ENCODE results near the gene NRAP. TPM values are rescaled to one million over a fixed set of nuclear protein-coding genes. Genes with fewer than 3 reads are reported as not detected.

NRAP gene
- total and polyA plus RNA-seq, 2 of the 8 experiments (the other 6 are each of a cell fraction or from before 2014, with no cell fraction given) = not detected

- H3K18ac ChIP-seq (ENCODE audit: extremely low read depth, low read length) = no peak overlapping the region
- no peak overlapping the region for H2AFZ ChIP-seq (ENCODE audit: low read length)
- H3K27me3 ChIP-seq (replicated peaks in 1 of 4; ENCODE audit: control insufficient read depth in 3 of 4, extremely low read depth in 1 of 4, insufficient read depth in 3 of 4, low read length in 3 of 4) = no peaks in the 10 kb centered on the region; a peak in 4 of 7 replicates
- H3K23me2 ChIP-seq (ENCODE audit: low read depth, low read length) = no peaks in the 10 kb centered on the region
- no peak overlapping the region for H3K56ac ChIP-seq (replicated peaks; ENCODE audit: insufficient read length, low read depth, low read length)
- TF ChIP-seq SIN3A (conservative IDR thresholded peaks at IDR 0.05 in 1 of 2, IDR thresholded peaks at IDR 0.05 in 1 of 2; ENCODE audit: low read depth in 1 of 2, low read length in 2 of 2) (0 out of 4 replicates have a peak, but pooled peaks of 1 of the 2 experiments have one; percentile 32), RNF2 (IDR thresholded peaks at IDR 0.05; ENCODE audit: borderline replicate concordance, low read depth, low read length, missing control alignments, poor library complexity, severe bottlenecking) (no peak), ZNF274 (IDR thresholded peaks at IDR 0.05; ENCODE audit: borderline replicate concordance, extremely low read depth, low read length) (no peak), SP2 (IDR thresholded peaks at IDR 0.05; ENCODE audit: low read length) (no peak), ASH2L (IDR thresholded peaks at IDR 0.05; ENCODE audit: low read length) (no peak)
- no peaks in the 10 kb centered on the region for H4K20me1 ChIP-seq (replicated peaks in 1 of 2; ENCODE audit: control insufficient read depth in 1 of 2, insufficient read depth in 2 of 2, low read length in 2 of 2)
- no peaks in the 10 kb centered on the region for H3K79me1 ChIP-seq (ENCODE audit: low read depth, low read length)
- no peaks in the 10 kb centered on the region for H3K36me3 ChIP-seq (ENCODE audit: control insufficient read depth in 2 of 4, insufficient read depth in 4 of 4, low read length in 3 of 4)
- ChIA-PET CTCF (ENCODE audit: partially characterized antibody) (interaction anchor here (0.7 to 0.9 kb wide), 2 partner anchors 11 to 19 kb away, joined by 3 read pairs; no protein-coding TSS in a partner anchor), POLR2A (ENCODE audit: partially characterized antibody) (no interaction called here)
- no peak overlapping the region for H4K91ac ChIP-seq (replicated peaks; ENCODE audit: insufficient read length, low read length)
- H3K9ac ChIP-seq (replicated peaks in 1 of 4; ENCODE audit: extremely low read depth in 1 of 4, low read depth in 3 of 4, low read length in 3 of 4) = no peak overlapping the region
- no peak overlapping the region for H2BK120ac ChIP-seq (replicated peaks; ENCODE audit: low read depth, low read length)
- H2BK5ac ChIP-seq (ENCODE audit: low read depth, low read length) = no peak overlapping the region
- H2BK12ac ChIP-seq (ENCODE audit: low read depth, low read length) = no peak overlapping the region
- H4K8ac ChIP-seq (ENCODE audit: extremely low read depth, insufficient read depth, low read length) = no peak overlapping the region
- no peak overlapping the region for H3K4me3 ChIP-seq (ENCODE audit: extremely low read depth in 1 of 4, insufficient read depth in 2 of 4, low read depth in 3 of 4, low read length in 4 of 4)
- no peaks in the 10 kb centered on the region for H3K79me2 ChIP-seq (ENCODE audit: control insufficient read depth in 1 of 2, insufficient read depth in 2 of 2, low read length in 2 of 2)
- no peak overlapping the region for H3K23ac ChIP-seq (ENCODE audit: insufficient read length)
- no peak overlapping the region for H2AK5ac ChIP-seq (ENCODE audit: low read depth, low read length)
- H3K4ac ChIP-seq (replicated peaks; ENCODE audit: insufficient read length, low read depth, low read length) = no peak overlapping the region
- H3K9me3 ChIP-seq (ENCODE audit: insufficient read depth in 2 of 2, low read depth in 1 of 2, low read length in 1 of 2) = no peaks in the 10 kb centered on the region
- peak; percentile 32 for FAIRE-seq
- DNase-seq (ENCODE audit: low read depth in 1 of 2, low spot score in 2 of 2) = peak in 1 of 2 experiments; percentile 53
- 83% methylated on average over 4 of the region's 4 CpGs; no CpG with 5 or more reads in 1 of the 2 experiments for WGBS, 2 experiments (ENCODE audit: extremely low coverage in 1 of 2, insufficient coverage in 1 of 2, insufficient read length in 1 of 2, insufficient replicate concordance in 2 of 2, low coverage in 1 of 2, low lambda C conversion rate in 2 of 2, missing lambda C conversion rate in 1 of 2)
- no peaks in the 10 kb centered on the region; a peak in 1 of 7 replicates for H3K4me1 ChIP-seq (replicated peaks in 1 of 4; ENCODE audit: control insufficient read depth in 3 of 4, insufficient read depth in 4 of 4, low read length in 3 of 4)
- no peak overlapping the region for H3K4me2 ChIP-seq (ENCODE audit: insufficient read depth in 1 of 2, low read depth in 2 of 2, low read length in 2 of 2)
- no peak overlapping the region for H3K27ac ChIP-seq (ENCODE audit: low read depth, low read length)
- no peak overlapping the region for H3K14ac ChIP-seq (ENCODE audit: insufficient read length)
- no peak overlapping the region for H4K5ac ChIP-seq (ENCODE audit: insufficient read length, low read depth, low read length)
- no peak overlapping the region for H2BK20ac ChIP-seq (ENCODE audit: low read length)
- no peak overlapping the region for H2BK15ac ChIP-seq (ENCODE audit: low read length)
Observed at GRCh38 chr10:113576852-113577251, 87.0 kb downstream of the NRAP start.
